Measurements from ENCODE around the gene OR8D2. TPM values are rescaled to one million over a fixed set of nuclear protein-coding genes. Genes with fewer than 3 reads are reported as not detected.
A peak's percentile ranks its signal among the peaks of the same experiment; 100 is the strongest.

Gene OR8D2
- total RNA-seq, 2 experiments from 2014 or later, result not detected

- Mint-ChIP-seq H3K27ac (no peak overlapping the region), H3K36me3 (ENCODE audit: low read depth) (no peaks in the 10 kb centered on the region), H3K9me3 (peaks cover 6% of the 10 kb centered on the region), H3K4me1 (ENCODE audit: low read depth) (no peaks in the 10 kb centered on the region), H3K4me3 (no peak overlapping the region), H3K27me3 (no peaks in the 10 kb centered on the region)
- H3K4me1 ChIP-seq (ENCODE audit: insufficient read depth, low read length), result no peaks in the 10 kb centered on the region
- intact Hi-C loops (cut with DNase I, micrococcal nuclease), result no loop called here
- ChIA-PET CTCF (no interaction called here), POLR2A (no interaction called here)
- H3K9me3 ChIP-seq (ENCODE audit: control insufficient read depth in 1 of 2, insufficient read depth in 1 of 2, low read length in 2 of 2), result peaks cover 0 to 9% of the 10 kb centered on the region in 2 experiments
- H3K4me3 ChIP-seq (ENCODE audit: low read length), result no peak overlapping the region
- no peaks in the 10 kb centered on the region for H3K27me3 ChIP-seq (ENCODE audit: control insufficient read depth in 1 of 2, insufficient read depth in 2 of 2, low read length in 2 of 2)
- DNase-seq (no peak), ATAC-seq (ENCODE audit: poor library complexity) (no peak)
- no peak for TF ChIP-seq CTCF (IDR thresholded peaks at IDR 0.05)
- H3K27ac ChIP-seq (ENCODE audit: low read depth in 1 of 2, low read length in 2 of 2), result no peak overlapping the region
- H3K36me3 ChIP-seq (ENCODE audit: insufficient read depth, low read length), result no peaks in the 10 kb centered on the region
Measured at GRCh38 chr11:124277804-124278203, 42.2 kb downstream of the OR8D2 start.

- no peak overlapping the region for H3K27ac Mint-ChIP-seq
- intact Hi-C loops (cut with DNase I, micrococcal nuclease), result no loop called here
- no peaks in the 10 kb centered on the region for H3K36me3 ChIP-seq (ENCODE audit: insufficient read depth, low read length)
- DNase-seq (peak in 1 of 14 experiments; percentile 6), ATAC-seq (ENCODE audit: poor library complexity) (no peak)
- H3K9me3 Mint-ChIP-seq, result peaks cover 6% of the 10 kb centered on the region
- H3K27ac ChIP-seq (ENCODE audit: low read depth in 1 of 2, low read length in 2 of 2), result no peak overlapping the region
- no peaks in the 10 kb centered on the region for H3K36me3 Mint-ChIP-seq (ENCODE audit: low read depth)
- no peak overlapping the region for H3K4me3 Mint-ChIP-seq
- peaks cover 0 to 9% of the 10 kb centered on the region in 2 experiments for H3K9me3 ChIP-seq (ENCODE audit: control insufficient read depth in 1 of 2, insufficient read depth in 1 of 2, low read length in 2 of 2)
- H3K27me3 ChIP-seq (ENCODE audit: control insufficient read depth in 1 of 2, insufficient read depth in 2 of 2, low read length in 2 of 2), result no peaks in the 10 kb centered on the region
- POLR2A ChIA-PET, result no interaction called here
- no peak overlapping the region for H3K4me3 ChIP-seq (ENCODE audit: low read length)
- no peak for TF ChIP-seq CTCF (IDR thresholded peaks at IDR 0.05)
- no peaks in the 10 kb centered on the region for H3K27me3 Mint-ChIP-seq
- H3K4me1 Mint-ChIP-seq (ENCODE audit: low read depth), result no peaks in the 10 kb centered on the region
- no peaks in the 10 kb centered on the region for H3K4me1 ChIP-seq (ENCODE audit: insufficient read depth, low read length)
- CTCF ChIA-PET, result no interaction called here
Measured at GRCh38 chr11:124277207-124277606, 42.8 kb downstream of the OR8D2 start.

- intact Hi-C loops (cut with DNase I, micrococcal nuclease), result no loop called here
- DNase-seq (no peak), ATAC-seq (ENCODE audit: poor library complexity) (no peak)
- peaks cover 1% of the 10 kb centered on the region for H3K27me3 Mint-ChIP-seq
- peaks cover 6% of the 10 kb centered on the region for H3K9me3 Mint-ChIP-seq
- H3K4me1 ChIP-seq (ENCODE audit: insufficient read depth, low read length), result no peaks in the 10 kb centered on the region
- no peaks in the 10 kb centered on the region for H3K36me3 Mint-ChIP-seq (ENCODE audit: low read depth)
- no peaks in the 10 kb centered on the region for H3K27me3 ChIP-seq (ENCODE audit: control insufficient read depth in 1 of 2, insufficient read depth in 2 of 2, low read length in 2 of 2)
- H3K27ac Mint-ChIP-seq, result no peak overlapping the region
- no peak overlapping the region for H3K27ac ChIP-seq (ENCODE audit: low read depth in 1 of 2, low read length in 2 of 2)
- CTCF ChIA-PET, result no interaction called here
- H3K4me3 Mint-ChIP-seq, result no peak overlapping the region
- H3K36me3 ChIP-seq (ENCODE audit: insufficient read depth, low read length), result no peaks in the 10 kb centered on the region
- POLR2A ChIA-PET, result no interaction called here
- TF ChIP-seq CTCF (IDR thresholded peaks at IDR 0.05), result no peak
- H3K4me3 ChIP-seq (ENCODE audit: low read length), result no peak overlapping the region
- H3K4me1 Mint-ChIP-seq (ENCODE audit: low read depth), result no peaks in the 10 kb centered on the region
- peaks cover 0 to 9% of the 10 kb centered on the region in 2 experiments for H3K9me3 ChIP-seq (ENCODE audit: control insufficient read depth in 1 of 2, insufficient read depth in 1 of 2, low read length in 2 of 2)
Measured at GRCh38 chr11:124276081-124276480, 43.9 kb downstream of the OR8D2 start.
